ENCODE measurements around the gene CNIH4.

CNIH4 gene

DNA sequence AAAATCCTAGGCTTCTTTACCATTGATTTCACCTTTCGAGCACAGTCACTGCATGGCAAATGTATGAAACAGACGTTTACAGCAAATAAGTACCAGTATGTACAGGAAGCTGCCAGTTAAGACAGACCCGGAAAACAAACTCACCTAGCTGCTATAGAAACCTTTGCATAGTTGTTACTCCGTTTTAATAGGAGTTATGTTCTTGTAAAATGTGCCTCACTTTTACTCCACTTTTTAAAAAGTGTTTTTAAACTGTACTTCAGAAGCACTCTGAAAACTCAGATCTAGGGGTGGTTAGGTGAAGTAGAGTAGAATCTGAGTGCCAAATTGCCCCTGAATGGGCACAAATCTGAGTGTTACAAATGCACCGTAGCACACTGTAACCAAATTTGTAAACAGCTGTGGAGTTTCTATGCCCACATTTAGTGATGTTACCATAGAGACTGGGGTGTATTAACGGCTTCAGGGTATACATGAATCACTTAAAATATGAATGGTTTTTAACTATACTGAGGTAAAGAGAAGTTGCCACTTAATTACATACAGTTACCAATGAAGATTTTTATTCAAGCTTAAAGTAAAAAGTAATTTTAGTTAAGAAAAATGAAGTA, 30.7 kb downstream of the CNIH4 start:
- DNase-seq (ENCODE audit: low read depth), result no peak
- TF ChIP-seq, protein P1, sequence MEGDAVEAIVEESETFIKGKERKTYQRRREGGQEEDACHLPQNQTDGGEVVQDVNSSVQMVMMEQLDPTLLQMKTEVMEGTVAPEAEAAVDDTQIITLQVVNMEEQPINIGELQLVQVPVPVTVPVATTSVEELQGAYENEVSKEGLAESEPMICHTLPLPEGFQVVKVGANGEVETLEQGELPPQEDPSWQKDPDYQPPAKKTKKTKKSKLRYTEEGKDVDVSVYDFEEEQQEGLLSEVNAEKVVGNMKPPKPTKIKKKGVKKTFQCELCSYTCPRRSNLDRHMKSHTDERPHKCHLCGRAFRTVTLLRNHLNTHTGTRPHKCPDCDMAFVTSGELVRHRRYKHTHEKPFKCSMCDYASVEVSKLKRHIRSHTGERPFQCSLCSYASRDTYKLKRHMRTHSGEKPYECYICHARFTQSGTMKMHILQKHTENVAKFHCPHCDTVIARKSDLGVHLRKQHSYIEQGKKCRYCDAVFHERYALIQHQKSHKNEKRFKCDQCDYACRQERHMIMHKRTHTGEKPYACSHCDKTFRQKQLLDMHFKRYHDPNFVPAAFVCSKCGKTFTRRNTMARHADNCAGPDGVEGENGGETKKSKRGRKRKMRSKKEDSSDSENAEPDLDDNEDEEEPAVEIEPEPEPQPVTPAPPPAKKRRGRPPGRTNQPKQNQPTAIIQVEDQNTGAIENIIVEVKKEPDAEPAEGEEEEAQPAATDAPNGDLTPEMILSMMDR (IDR thresholded peaks at IDR 0.05; ENCODE audit: insufficient read depth, low read depth, low read length, missing control alignments), result no peak
- H3K4me3 ChIP-seq (ENCODE audit: low read depth, low read length), result no peak overlapping the region

GRCh38 chr1:224387943-224388342, 31.3 kb downstream of the CNIH4 start:
- DNase-seq (ENCODE audit: low read depth), result no peak
- TF ChIP-seq, protein P1 (IDR thresholded peaks at IDR 0.05; ENCODE audit: insufficient read depth, low read depth, low read length, missing control alignments), result no peak
- no peak overlapping the region for H3K4me3 ChIP-seq (ENCODE audit: low read depth, low read length)

DNA sequence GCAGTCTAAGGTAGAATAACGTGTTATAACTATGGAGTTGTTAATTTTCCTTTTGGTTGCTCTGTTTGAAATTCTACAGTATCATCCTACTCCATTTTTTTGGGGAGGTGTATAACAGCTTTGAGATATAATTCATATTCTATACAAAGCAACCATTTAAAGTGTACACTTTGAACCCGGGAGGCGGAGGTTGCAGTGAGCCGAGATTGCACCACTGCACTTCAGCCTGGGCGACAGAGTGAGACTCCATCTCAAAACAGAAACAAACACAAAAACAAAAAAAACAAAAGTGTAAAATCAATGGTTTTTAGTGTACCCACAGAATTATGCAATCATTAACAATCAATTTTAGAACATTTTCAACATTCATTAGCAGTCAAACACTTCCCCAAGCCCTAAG, 33.8 kb downstream of the CNIH4 start:
- DNase-seq (ENCODE audit: low read depth), result no peak
- H3K4me3 ChIP-seq (ENCODE audit: low read depth, low read length), result no peak overlapping the region
- TF ChIP-seq, protein P1 (IDR thresholded peaks at IDR 0.05; ENCODE audit: insufficient read depth, low read depth, low read length, missing control alignments), result no peak

GRCh38 chr1:224392411-224393249, 36.0 kb downstream of the CNIH4 start:
- TF ChIP-seq, protein P1 (IDR thresholded peaks at IDR 0.05; ENCODE audit: insufficient read depth, low read depth, low read length, missing control alignments), result no peak
- H3K4me3 ChIP-seq (ENCODE audit: low read depth, low read length), result no peak overlapping the region
- DNase-seq (ENCODE audit: low read depth), result no peak

DNA sequence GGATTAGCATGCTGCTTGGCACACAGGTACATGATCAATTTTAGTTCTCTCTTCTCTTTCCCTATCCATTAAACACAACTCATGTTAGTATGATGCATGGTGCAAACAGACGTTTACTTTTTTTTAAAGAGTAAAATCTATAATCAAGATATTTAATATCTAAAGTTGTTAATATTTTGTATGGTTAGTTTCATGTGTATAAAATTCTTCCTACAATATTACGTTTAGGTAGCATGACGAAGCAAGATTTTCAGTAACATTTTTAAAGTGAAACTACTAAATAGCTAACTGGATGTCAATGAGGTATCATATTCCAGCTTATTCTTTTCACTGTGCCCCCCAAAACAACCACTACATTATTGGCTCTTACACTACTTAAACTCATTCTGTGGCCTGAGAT, 36.6 kb downstream of the CNIH4 start:
- no peak for DNase-seq (ENCODE audit: low read depth)
- TF ChIP-seq, protein P1 (IDR thresholded peaks at IDR 0.05; ENCODE audit: insufficient read depth, low read depth, low read length, missing control alignments), result no peak

DNA sequence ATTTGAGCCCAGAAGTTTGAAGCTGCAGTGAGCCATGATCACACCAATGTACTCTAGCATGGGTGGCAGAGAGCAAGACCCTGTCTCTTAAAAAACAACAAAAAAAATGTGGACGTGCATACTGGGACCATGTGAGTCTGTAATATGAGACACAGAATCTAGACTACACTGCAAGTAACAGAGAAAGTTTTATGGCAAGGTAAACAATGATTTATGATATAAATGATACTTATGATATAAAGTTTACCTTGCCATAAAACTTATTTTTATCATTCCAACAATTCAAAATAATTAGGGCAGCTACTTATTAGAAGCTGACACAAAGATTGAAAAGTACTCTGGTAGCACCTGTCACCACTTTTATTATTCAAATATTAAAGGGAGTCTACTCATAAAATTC, 43.2 kb downstream of the CNIH4 start:
- no peak overlapping the region for H3K4me3 ChIP-seq (ENCODE audit: low read depth, low read length)
- DNase-seq (ENCODE audit: low read depth), result no peak
- TF ChIP-seq, protein P1 (IDR thresholded peaks at IDR 0.05; ENCODE audit: insufficient read depth, low read depth, low read length, missing control alignments), result no peak

More for the DNA sequence above, 36.6 kb downstream of the CNIH4 start:
- H3K4me3 ChIP-seq (ENCODE audit: low read depth, low read length), result no peak overlapping the region

All from GM12865 (cell line).